ENCODE results near the gene SUN2. TPM values are rescaled to one million over a fixed set of nuclear protein-coding genes. Genes with fewer than 3 reads are reported as not detected.

Gene SUN2
- total and polyA plus RNA-seq, 2 of the 4 experiments (the other 2 are of a cell fraction) = 27.8 to 50.0 TPM

DNA sequence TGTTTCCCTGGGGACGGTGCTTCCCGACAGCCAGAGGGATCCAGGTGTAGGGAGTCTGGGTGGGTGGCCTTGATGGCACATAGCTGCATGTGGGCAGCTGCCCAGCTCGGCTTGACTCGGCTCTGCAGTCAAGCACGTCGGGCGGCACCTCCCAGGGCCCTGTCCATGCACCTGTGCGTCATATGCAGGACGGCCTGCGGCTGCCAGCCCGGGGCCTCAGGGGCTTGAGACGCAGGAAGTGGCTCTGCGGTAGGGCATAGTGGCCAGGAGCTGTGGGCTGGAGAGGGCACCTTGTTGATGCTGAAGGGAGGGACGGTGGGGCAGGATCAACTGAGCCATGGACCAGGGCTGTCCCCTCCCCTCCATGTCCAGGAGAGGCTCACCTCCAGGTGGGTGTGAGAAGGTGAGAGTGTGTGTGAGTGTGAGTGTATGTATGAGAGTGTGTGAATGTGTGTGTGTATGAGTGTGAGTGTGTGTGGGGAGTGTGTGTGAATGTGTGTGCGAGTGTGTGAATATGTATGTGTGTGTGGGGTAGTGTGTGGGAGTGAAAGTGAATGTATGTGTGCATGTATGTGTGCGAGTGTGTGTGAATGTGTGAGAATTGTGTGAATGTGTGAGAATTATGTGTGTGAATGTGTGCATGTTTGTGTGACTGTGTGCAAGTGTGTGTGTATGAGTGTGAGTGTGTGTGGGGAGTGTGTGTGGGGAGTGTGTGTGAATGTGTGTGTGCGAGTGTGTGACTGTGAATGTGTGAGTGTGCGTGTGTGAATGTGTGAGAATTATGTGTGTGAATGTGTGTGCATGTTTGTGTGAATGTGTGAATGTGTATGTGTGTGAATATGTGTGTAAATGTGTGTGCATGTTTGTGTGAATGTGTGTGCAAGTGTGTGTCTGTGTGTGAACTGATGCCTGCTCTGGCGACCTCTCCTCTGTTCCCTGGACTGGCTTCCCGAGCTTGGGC is 5.7 kb upstream of the SUN2 start:
- Histone ChIP-seq H4K20me1 (ENCODE audit: insufficient read depth, low read length) (no peaks in the 10 kb centered on the region), H4K8ac (ENCODE audit: low read depth in 2 of 2, low read length in 2 of 2) (no peak overlapping the region), H3K56ac (ENCODE audit: extremely low read depth, insufficient read depth, low read length) (no peak overlapping the region), H3K4ac (ENCODE audit: low read depth, low read length) (peak overlapping the region; percentile 29; the same call in 1 of the 2 replicates), H2AK5ac (ENCODE audit: low read depth, low read length) (peak overlapping the region; percentile 10; the same call in 1 of the 2 replicates), H4K91ac (ENCODE audit: insufficient read depth, low read depth, low read length) (no peak overlapping the region), H2AFZ (replicated peaks; ENCODE audit: low read length, poor library complexity) (peak overlapping the region; percentile 34), H3K4me2 (ENCODE audit: low read depth, low read length) (no peak overlapping the region), H3K9me1 (ENCODE audit: insufficient read depth, low read length) (peaks cover 18% of the 10 kb centered on the region), H4K5ac (ENCODE audit: low read depth, low read length) (no peak overlapping the region), H3K9me3 (ENCODE audit: control insufficient read depth, insufficient read depth, low read length) (no peaks in the 10 kb centered on the region), H3K9ac (ENCODE audit: low read depth, low read length) (no peak overlapping the region), H3K23ac (ENCODE audit: low read depth, low read length) (no peak overlapping the region), H3K14ac (replicated peaks; ENCODE audit: low read depth, low read length) (peak overlapping the region; percentile 52; the same call in 1 of the 2 replicates), H3K27ac (ENCODE audit: insufficient read depth, low read length) (no peak overlapping the region), H3K27me3 (ENCODE audit: control insufficient read depth, insufficient read depth, low read length) (no peaks in the 10 kb centered on the region), H3K4me3 (ENCODE audit: insufficient read depth, low read depth, low read length) (no peak overlapping the region), H3K36me3 (ENCODE audit: control insufficient read depth, insufficient read depth, low read length) (no peaks in the 10 kb centered on the region), H2AK9ac (replicated peaks; ENCODE audit: low read depth, low read length, poor library complexity) (no peak overlapping the region), H2BK20ac (ENCODE audit: low read depth, low read length) (no peak overlapping the region), H2BK15ac (ENCODE audit: low read depth, low read length) (no peak overlapping the region), H2BK120ac (ENCODE audit: low read depth, low read length) (no peak overlapping the region), H3K79me1 (ENCODE audit: low read depth in 1 of 2, low read length in 2 of 2) (peaks cover 0 to 12% of the 10 kb centered on the region in 2 experiments; a peak in 2 of 4 replicates), H3K4me1 (ENCODE audit: control insufficient read depth, insufficient read depth, low read length) (peaks cover 3% of the 10 kb centered on the region), H3K18ac (ENCODE audit: low read depth, low read length) (no peak overlapping the region), H2BK5ac (ENCODE audit: low read depth, low read length, poor library complexity, severe bottlenecking) (peak overlapping the region; percentile 78)
- WGBS, 2 experiments (ENCODE audit: extremely low coverage in 2 of 2, insufficient read length in 1 of 2) = 64 to 100% methylated on average over 2 to 13 of the region's 20 CpGs
- ChIA-PET POLR2A (ENCODE audit: unreplicated experiment) (no interaction called here), CTCF (no interaction called here)
- intact Hi-C loops (cut with micrococcal nuclease) = loop anchor here (10.0 kb wide), 1 partner anchor 553 kb away; the partner anchor contains the start of gene RPL3
- in situ Hi-C loops (cut with MboI; ENCODE audit: low sequenced_read_pairs) = loop anchor here (10.0 kb wide), 1 partner anchor 243 kb away; no protein-coding TSS in a partner anchor
- dilution Hi-C loops (cut with HindIII; ENCODE audit: low sequenced_read_pairs, unreplicated experiment) = no loop called here
- no peak for TF ChIP-seq MAZ (IDR thresholded peaks at IDR 0.05; ENCODE audit: borderline replicate concordance, low read depth, low read length)
- TF ChIP-seq POLR2A (IDR thresholded peaks at IDR 0.05; ENCODE audit: low read depth, low read length) = no peak
- TF ChIP-seq SMC3 (IDR thresholded peaks at IDR 0.05; ENCODE audit: low read depth, low read length) = no peak
- no peak for TF ChIP-seq RCOR1 (IDR thresholded peaks at IDR 0.05; ENCODE audit: insufficient replicate concordance, low read length)
- no peak for TF ChIP-seq CTCF (conservative IDR thresholded peaks at IDR 0.05; ENCODE audit: low read depth, low read length)
- TF ChIP-seq ELK1 (IDR thresholded peaks at IDR 0.05; ENCODE audit: borderline replicate concordance, low read depth, low read length) = no peak
- TF ChIP-seq MXI1 (IDR thresholded peaks at IDR 0.05; ENCODE audit: borderline replicate concordance, low read depth, low read length) = no peak
- no peak for TF ChIP-seq CHD1 (IDR thresholded peaks at IDR 0.05; ENCODE audit: low read depth, low read length)
- TF ChIP-seq RAD21 (IDR thresholded peaks at IDR 0.05; ENCODE audit: low read length) = no peak
- BruUV-seq (replicated peaks) = no TSS peak
- DNase-seq = no peak
- no peak for ATAC-seq (ENCODE audit: low read depth)
